Measurements from ENCODE around the gene CAMK1D.

DNA sequence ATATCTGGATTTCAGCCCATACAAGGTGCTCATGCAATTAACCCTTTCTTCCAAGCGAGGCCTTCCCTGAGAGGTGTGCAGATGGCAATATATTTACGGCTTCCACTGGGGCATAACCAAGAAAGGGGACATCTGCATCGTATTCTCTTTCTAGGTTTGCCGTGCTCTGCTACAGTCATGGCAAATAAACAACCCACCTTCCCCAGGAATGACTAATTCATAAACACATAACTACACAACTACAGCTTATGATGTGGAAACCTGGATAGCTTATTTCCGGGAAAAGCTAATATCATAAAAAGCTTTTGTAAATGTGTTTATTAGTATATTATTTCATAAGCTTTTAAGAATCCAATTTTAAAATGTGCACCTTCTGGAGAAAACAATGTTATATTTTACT, 120.0 kb downstream of the CAMK1D start:
- TF ChIP-seq ETV6 (conservative IDR thresholded peaks at IDR 0.05 in 1 of 2, IDR thresholded peaks at IDR 0.05 in 1 of 2; ENCODE audit: borderline replicate concordance in 1 of 2, low read depth in 1 of 2) (no peak), ZNF207 (IDR thresholded peaks at IDR 0.05; ENCODE audit: borderline replicate concordance) (no peak), POLR2A (IDR thresholded peaks at IDR 0.05; ENCODE audit: low read depth, low read length) (no peak), ZNF384 (IDR thresholded peaks at IDR 0.05; ENCODE audit: borderline replicate concordance, low read depth, low read length) (no peak), RBBP5 (conservative IDR thresholded peaks at IDR 0.05) (no peak), ZBED1 (IDR thresholded peaks at IDR 0.05; ENCODE audit: borderline replicate concordance) (no peak), JUNB (IDR thresholded peaks at IDR 0.05) (no peak), GABPA (IDR thresholded peaks at IDR 0.05; ENCODE audit: low read depth) (no peak), RAD21 (IDR thresholded peaks at IDR 0.05; ENCODE audit: insufficient read depth, low read depth, low read length) (no peak), EP300 (IDR thresholded peaks at IDR 0.05; ENCODE audit: borderline replicate concordance in 1 of 2, control insufficient read depth in 1 of 2, low read depth in 2 of 2, low read length in 2 of 2) (no peak)
- TF ChIP-seq, protein P1, sequence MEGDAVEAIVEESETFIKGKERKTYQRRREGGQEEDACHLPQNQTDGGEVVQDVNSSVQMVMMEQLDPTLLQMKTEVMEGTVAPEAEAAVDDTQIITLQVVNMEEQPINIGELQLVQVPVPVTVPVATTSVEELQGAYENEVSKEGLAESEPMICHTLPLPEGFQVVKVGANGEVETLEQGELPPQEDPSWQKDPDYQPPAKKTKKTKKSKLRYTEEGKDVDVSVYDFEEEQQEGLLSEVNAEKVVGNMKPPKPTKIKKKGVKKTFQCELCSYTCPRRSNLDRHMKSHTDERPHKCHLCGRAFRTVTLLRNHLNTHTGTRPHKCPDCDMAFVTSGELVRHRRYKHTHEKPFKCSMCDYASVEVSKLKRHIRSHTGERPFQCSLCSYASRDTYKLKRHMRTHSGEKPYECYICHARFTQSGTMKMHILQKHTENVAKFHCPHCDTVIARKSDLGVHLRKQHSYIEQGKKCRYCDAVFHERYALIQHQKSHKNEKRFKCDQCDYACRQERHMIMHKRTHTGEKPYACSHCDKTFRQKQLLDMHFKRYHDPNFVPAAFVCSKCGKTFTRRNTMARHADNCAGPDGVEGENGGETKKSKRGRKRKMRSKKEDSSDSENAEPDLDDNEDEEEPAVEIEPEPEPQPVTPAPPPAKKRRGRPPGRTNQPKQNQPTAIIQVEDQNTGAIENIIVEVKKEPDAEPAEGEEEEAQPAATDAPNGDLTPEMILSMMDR (IDR thresholded peaks at IDR 0.05 in 2 of 3, conservative IDR thresholded peaks at IDR 0.05 in 1 of 3; ENCODE audit: control insufficient read depth in 2 of 3, extremely low read depth in 1 of 3, insufficient read depth in 1 of 3, low read depth in 3 of 3, low read length in 3 of 3) = no peak
- TF ChIP-seq, protein P2, sequence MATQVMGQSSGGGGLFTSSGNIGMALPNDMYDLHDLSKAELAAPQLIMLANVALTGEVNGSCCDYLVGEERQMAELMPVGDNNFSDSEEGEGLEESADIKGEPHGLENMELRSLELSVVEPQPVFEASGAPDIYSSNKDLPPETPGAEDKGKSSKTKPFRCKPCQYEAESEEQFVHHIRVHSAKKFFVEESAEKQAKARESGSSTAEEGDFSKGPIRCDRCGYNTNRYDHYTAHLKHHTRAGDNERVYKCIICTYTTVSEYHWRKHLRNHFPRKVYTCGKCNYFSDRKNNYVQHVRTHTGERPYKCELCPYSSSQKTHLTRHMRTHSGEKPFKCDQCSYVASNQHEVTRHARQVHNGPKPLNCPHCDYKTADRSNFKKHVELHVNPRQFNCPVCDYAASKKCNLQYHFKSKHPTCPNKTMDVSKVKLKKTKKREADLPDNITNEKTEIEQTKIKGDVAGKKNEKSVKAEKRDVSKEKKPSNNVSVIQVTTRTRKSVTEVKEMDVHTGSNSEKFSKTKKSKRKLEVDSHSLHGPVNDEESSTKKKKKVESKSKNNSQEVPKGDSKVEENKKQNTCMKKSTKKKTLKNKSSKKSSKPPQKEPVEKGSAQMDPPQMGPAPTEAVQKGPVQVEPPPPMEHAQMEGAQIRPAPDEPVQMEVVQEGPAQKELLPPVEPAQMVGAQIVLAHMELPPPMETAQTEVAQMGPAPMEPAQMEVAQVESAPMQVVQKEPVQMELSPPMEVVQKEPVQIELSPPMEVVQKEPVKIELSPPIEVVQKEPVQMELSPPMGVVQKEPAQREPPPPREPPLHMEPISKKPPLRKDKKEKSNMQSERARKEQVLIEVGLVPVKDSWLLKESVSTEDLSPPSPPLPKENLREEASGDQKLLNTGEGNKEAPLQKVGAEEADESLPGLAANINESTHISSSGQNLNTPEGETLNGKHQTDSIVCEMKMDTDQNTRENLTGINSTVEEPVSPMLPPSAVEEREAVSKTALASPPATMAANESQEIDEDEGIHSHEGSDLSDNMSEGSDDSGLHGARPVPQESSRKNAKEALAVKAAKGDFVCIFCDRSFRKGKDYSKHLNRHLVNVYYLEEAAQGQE (IDR thresholded peaks at IDR 0.05; ENCODE audit: low read depth, low read length) = no peak

Data from GM12878 (cell line).